Omental fat pad (tissue), 4 donors: ENCODE results near the gene OR4D10. TPM values are rescaled to one million over a fixed set of nuclear protein-coding genes. Genes with fewer than 3 reads are reported as not detected.

ENCODE experiments used
- ATAC-seq: fragments of 150-250 bp; one replicate; pipeline ENCODE4 v1.9.1; 2016; ENCODE audit warnings: mild to moderate bottlenecking, moderate library complexity; ENCODE audit not compliant: low FRiP score
- DNase-seq: peaks from one replicate; pipeline ENCODE4 v3.0.0-alpha.2; 2019; ENCODE audit warnings: low spot score
- total RNA-seq, 4 donors: library from RNA; depleted of rRNA; stranded (reverse); fragments of >200 nt; gene quantifications; one replicate each; pipeline ENCODE4 v1.1.0, GENCODE V29; 2016
- TF ChIP-seq, protein P1 (sequence below), 3 donors: fragments of 450-650 bp; IDR thresholded peaks; one replicate each; pipeline ENCODE4 v1.5.1; 2016 to 2017; ENCODE audit warnings: antibody characterized with exemption in 3 of 3, mild to moderate bottlenecking in 3 of 3, moderate library complexity in 2 of 3

Gene OR4D10
- total RNA-seq, 4 donors from 2014 or later, result not detected

DNA sequence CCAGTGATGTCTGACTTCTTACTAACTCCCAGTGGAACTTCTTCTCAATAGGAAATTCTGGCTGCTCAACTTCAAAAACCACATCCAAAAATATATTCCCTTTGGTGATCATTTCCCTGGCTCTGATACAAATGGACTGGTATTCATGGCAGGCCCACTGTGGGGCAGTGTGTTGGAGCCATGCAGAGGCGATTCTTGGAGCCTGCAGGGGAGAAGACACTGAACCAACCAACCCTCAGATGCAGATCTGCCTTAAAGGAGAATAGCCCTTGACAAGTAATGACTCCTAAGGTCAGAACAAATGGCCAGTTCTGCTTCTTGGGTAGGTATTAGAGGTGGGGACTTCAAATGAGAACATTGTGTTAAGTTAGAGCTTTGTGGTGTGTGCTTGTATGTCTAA, 50.4 kb downstream of the OR4D10 start:
- no peak for DNase-seq
- TF ChIP-seq, protein P1, sequence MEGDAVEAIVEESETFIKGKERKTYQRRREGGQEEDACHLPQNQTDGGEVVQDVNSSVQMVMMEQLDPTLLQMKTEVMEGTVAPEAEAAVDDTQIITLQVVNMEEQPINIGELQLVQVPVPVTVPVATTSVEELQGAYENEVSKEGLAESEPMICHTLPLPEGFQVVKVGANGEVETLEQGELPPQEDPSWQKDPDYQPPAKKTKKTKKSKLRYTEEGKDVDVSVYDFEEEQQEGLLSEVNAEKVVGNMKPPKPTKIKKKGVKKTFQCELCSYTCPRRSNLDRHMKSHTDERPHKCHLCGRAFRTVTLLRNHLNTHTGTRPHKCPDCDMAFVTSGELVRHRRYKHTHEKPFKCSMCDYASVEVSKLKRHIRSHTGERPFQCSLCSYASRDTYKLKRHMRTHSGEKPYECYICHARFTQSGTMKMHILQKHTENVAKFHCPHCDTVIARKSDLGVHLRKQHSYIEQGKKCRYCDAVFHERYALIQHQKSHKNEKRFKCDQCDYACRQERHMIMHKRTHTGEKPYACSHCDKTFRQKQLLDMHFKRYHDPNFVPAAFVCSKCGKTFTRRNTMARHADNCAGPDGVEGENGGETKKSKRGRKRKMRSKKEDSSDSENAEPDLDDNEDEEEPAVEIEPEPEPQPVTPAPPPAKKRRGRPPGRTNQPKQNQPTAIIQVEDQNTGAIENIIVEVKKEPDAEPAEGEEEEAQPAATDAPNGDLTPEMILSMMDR (IDR thresholded peaks at IDR 0.05), result no peak
- ATAC-seq, result no peak

DNA sequence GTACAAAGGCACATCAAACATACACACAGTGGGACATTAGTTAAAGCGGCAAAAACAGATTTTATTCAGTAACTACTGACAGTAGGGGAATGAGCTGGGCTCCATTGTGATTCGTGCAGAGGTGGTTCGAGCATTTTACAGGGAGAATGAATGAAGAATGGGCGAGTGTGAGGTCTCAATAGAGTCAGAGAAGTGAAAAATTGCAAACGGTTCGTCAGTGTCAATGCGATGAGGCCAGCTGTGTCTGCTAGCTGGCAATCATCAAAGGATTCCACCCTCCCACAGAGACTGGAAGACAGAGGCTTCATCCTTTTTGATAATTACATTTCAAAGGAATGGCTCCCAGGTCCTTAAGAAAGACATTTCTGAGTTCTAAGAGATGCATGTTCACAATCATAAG, 55.6 kb downstream of the OR4D10 start:
- no peak for DNase-seq
- TF ChIP-seq, protein P1 (IDR thresholded peaks at IDR 0.05), result no peak
- ATAC-seq, result no peak

Other genes with a start within 250 kb of the OR4D10 start
- gene OR5AN1, start 114.4 kb upstream of the OR4D10 start, total RNA-seq, result not detected
- gene OR5A2, start 46.9 kb upstream of the OR4D10 start, total RNA-seq, result not detected
- gene OR5A1, start 36.8 kb upstream of the OR4D10 start, total RNA-seq, result not detected
- gene OR4D6, start 16.4 kb upstream of the OR4D10 start, total RNA-seq, result not detected
- gene OR4D11, start 30.3 kb downstream of the OR4D10 start, total RNA-seq, result not detected
- not detected for gene OR4D9, start 38.2 kb downstream of the OR4D10 start, total RNA-seq
- 10 to 100 TPM; 33.7 to 46.3 (median 35.1) TPM for gene OSBP, start 142.5 kb downstream of the OR4D10 start, total RNA-seq
- 10 to 100 TPM; 14.8 to 19.6 (median 17.1) TPM for gene PATL1, start 195.7 kb downstream of the OR4D10 start, total RNA-seq
- gene OR10V1, start 240.5 kb downstream of the OR4D10 start, total RNA-seq, result not detected